ENCODE data around the gene GFPT1. TPM values are rescaled to one million over a fixed set of nuclear protein-coding genes. Genes with fewer than 3 reads are reported as not detected.
"Not testable (repeated sequence)": the region's sequence is repeated elsewhere in the genome, so short reads cannot be mapped to it uniquely, and the experiment has no call there.

Gene GFPT1
- polyA plus RNA-seq, 4 donors, result 33.1 to 47.3 (median 43.1) TPM

DNA sequence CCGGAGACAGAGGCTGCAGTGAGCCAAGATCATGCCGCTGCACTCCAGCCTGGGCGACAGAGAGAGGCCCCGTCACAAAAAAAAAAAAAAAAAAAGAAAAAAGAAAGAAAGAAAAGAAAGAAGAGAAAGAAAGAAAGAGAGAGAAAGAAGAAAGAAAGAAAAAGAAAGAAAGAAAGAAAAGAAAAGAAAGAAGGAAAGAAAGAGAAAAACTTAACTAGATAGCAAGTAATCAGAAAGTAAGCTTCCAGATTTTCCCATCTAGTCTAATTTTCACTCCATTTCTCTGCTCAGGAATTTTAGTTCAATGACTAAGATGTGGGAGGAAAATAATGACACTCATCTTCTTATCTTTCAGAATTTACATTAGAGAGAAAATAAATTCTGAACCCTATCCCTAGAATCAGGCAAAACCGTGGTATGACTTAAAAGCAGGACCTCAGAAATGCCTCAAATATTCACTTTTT is 2.4 kb downstream of the GFPT1 start:
- DNase-seq (ENCODE audit: low read depth in 4 of 4, low spot score in 3 of 4), result no peak

DNA sequence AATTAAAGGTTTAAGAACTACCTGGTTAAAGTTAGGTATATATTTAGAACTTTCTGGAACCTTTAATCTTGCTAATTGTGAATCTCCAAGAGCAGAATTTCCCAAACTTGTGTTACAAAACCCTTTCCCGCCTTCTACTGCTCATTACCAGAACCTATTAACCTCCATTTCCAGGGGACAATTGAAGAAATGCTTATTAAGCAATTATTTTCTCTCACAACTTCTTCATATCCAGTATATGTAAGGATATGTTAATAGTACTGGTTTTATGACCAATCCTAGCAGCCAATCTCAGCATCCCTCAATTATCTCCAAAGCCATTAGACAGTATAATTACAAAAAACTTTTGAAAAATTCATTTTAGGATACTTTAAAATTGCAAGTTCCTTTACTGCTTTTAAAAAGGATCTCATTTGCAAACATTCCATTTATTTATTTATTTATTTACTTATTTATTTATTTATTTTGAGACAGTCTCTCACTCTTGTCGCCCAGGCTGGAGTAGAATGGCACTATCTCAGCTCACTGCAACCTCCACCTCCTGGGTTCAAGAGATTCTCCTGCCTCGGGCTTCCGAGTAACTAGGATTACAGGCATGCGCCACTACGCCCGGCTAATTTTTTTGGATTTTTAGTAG is 3.7 kb downstream of the GFPT1 start:
- DNase-seq (ENCODE audit: low read depth in 4 of 4, low spot score in 3 of 4), result no peak

GRCh38 chr2:69382547-69382946 is 4.5 kb downstream of the GFPT1 start:
- DNase-seq (ENCODE audit: low read depth in 4 of 4, low spot score in 3 of 4), result no peak

- DNase-seq (ENCODE audit: low read depth in 4 of 4, low spot score in 3 of 4), result no peak
Observed at GRCh38 chr2:69381337-69381737, 5.7 kb downstream of the GFPT1 start.

DNA sequence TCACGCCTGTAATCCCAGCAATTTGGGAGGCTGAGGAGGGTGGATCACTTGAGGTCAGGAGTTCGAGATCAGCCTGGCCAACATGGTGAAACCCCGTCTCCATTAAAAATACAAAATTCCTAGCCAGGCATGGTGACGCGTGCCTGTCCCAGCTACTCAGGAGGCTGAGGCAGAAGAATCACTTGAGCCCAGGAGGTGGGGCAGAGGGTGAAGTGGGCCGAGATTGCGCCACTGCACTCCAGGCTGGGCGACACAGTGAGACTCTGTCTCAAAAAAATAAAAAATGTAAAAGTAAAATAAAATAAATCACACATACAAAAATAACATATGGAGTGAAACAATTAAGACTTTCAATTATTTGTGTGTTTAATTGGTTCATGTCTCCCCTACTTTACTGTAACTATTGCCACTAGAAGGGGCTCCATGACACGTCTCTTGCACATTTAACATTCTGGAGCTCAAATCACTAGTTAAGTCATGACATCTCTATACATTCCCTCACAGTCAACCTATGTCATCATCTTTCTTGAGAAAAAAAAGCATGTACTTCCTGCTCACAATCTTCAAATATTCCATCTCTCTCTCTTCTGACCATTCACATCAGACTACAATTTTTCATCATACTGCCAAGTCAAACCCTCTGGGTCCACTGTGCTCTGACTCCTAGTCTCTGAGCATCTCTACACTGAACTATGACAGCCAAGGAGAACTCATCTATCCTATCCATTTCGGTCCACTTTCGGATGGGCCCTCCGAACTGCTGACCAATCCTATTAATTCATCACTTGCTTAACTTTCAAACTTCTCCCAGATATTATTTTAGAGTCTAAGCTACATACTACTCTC is 6.7 kb downstream of the GFPT1 start:
- DNase-seq (ENCODE audit: low read depth in 4 of 4, low spot score in 3 of 4), result no peak

- DNase-seq (ENCODE audit: low read depth in 4 of 4, low spot score in 3 of 4), result no peak
Observed at GRCh38 chr2:69376403-69376802, 10.6 kb downstream of the GFPT1 start.

DNA sequence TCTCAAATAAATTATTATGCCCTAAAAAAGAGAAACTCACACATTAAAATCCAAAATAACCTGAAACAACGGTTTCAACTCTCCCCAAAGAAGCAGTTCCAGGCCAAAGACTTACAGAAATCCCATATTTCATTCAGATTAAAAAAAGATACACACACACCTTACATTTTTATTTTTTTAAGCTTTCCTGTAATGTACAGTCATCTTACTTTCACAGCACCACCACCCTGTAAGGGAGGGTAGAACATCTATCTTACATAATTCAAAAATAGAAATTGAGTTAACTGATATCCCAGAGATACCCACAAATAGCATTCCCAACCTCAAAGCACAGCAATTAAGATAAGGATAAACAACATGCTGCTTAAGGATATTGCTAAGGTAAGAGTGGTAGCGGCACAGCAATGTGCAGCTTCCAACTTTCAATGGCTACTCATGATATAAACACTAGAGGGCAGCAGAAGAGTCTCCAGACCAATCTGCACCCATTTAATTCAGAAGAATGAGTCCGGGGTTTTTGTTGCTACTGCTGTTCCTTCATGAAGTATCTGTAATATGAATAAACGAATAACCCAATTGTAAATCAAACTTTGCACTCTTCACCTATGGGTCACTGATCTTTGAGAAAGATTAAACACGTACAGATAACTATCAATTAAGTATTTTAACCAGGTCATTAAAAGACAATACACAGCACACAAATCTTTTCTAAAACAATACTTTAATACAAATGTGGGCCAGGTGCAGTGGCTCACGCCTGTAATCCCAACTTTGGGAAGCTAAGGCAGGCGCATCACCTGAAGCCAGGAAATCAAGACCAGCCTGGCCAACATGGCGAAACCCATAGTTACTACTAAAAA is 11.3 kb downstream of the GFPT1 start:
- no peak for DNase-seq (ENCODE audit: low read depth in 4 of 4, low spot score in 3 of 4)

DNA sequence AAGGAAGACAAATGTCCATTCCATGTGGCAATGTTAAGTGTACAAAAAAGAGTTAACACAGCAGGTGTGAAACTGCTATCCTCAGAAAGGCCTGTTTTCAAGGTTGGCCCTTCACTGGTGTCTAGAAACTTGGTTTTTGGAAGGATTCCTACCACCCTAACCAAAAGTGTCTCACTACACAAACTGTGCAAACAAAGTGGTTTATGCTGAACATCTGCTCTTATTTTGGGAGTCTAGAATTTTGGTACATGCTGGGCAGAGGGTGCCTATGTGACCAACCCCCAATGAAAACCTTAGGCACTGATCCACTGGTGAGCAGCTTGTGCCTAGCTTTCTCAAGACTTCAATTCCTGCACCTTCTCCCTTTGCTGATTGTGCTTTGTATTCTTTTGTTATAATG is 14.3 kb downstream of the GFPT1 start:
- DNase-seq (ENCODE audit: low read depth in 4 of 4, low spot score in 3 of 4), result no peak

DNA sequence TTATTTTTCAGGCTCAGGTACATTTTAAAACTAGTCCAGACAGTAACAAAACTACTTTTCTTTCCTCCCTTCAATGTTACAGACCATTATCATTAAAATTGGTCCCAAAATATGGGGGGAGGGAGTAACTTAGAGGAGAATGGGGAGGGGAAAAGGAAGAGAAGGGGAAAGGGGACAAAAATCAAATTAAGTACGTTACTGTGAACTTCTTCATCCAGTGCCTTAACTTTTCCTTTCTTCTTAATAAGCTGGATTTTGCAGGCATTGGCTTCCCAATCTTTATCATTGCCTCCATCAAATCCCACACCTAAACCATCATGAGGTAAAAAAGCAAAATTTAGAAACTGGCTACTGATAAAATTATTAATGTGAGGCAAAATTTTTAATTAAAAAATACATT is 17.2 kb downstream of the GFPT1 start:
- DNase-seq (ENCODE audit: low read depth in 4 of 4, low spot score in 3 of 4), result no peak

- no peak for DNase-seq (ENCODE audit: low read depth in 4 of 4, low spot score in 3 of 4)
Observed at GRCh38 chr2:69368588-69368987, 18.4 kb downstream of the GFPT1 start.

GRCh38 chr2:69359371-69359770 is 27.7 kb downstream of the GFPT1 start:
- no peak for DNase-seq (ENCODE audit: low read depth in 4 of 4, low spot score in 3 of 4)

DNA sequence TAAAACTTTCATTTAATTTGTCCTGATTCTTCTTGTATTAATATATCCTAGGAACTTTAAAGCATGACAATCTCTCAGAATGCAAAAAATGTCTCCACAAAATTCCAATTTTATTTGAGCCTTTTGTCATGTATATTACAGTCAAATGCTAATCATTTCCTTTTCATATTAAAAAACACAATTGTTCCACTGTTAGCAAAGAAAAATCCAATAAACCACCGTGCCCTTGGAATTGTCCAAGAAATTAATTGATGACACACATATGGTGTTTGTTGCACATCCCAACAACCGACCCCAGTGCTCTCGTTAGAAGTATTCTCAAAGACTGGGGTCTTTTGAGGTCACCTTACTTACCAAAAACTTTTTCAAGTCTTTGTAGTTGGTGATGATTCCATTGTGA is 28.1 kb downstream of the GFPT1 start:
- no peak for DNase-seq (ENCODE audit: low read depth in 4 of 4, low spot score in 3 of 4)

GRCh38 chr2:69356471-69356870 is 30.6 kb downstream of the GFPT1 start:
- DNase-seq (ENCODE audit: low read depth in 4 of 4, low spot score in 3 of 4), result no peak

DNA sequence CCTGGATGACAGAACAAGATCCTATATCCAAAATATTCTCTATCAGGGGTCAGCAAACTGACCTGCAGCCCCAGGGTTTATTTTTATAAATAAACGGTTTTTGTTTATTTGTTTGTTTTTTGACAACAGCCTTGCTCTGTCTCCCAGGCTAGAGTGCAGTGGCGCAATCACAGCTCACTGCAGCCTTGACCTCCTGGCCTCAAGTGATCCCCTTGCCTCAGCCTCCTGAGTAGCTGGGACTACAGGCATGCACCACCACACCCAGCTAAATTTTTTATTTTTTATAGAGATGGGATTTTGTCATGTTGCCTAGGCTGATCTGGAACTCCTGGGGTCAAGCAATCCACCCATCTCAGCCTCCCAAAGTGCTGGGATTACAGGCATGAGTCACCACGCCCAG is 32.1 kb downstream of the GFPT1 start:
- not testable (repeated sequence) for DNase-seq (ENCODE audit: low read depth in 4 of 4, low spot score in 3 of 4)

- DNase-seq (ENCODE audit: low read depth in 4 of 4, low spot score in 3 of 4), result no peak
Observed at GRCh38 chr2:69353360-69353759, 33.7 kb downstream of the GFPT1 start.

DNA sequence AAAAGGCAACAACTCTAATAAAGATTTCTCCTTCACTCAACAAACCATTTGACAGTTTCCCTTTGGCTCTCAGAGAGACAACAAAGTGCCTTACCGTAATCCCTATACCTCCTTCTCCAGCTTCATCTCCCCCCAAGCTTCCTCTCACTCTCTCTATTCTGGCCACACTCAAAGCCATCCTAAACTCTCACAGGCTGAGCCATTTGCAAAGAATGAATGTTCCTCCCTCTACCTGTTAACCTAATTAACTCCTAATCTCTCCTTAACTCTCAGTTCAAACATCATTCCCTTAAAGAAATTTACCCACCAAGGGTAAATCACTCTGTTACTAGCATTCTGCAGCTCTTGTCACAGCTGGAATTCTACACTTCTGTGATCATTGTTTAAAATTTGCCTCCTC is 38.2 kb downstream of the GFPT1 start:
- DNase-seq (ENCODE audit: low read depth in 4 of 4, low spot score in 3 of 4), result no peak

DNA sequence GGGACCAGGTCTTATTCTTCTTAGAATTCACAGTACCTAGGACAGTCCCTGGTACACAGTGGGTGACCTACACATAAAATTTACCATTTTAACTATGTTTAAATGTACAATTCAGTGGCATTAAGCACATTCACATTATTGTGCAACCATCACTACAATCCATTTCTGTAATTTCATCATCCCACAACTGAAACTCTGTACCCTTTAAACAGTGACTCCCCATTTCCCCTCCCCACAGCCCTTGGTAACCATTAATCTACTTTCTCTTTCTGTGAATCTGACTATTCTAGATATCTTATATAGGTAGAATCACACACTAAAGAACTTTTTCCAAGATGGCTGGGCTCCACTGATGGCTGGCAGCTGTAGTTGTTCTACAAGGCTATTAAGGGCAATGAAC is 41.6 kb downstream of the GFPT1 start:
- DNase-seq (ENCODE audit: low read depth in 4 of 4, low spot score in 3 of 4), result no peak

DNA sequence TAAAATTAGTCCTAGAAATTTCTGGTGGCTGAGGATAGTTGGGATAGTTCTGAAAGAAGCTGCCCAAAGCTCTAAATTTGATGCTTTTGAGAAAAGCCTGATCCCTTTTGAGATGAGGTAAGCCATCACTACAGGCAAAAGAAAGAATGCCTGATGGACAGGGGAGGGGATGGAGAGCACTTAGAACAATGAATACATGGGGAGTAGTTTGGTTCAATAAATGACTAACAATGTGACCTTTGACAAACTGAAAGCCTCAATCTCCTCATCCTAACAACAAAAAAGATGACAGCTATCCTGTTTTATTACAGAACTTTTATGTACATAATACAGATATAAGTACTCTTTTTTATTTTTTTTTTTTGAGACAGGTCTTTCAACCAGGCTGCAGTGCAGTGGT is 42.7 kb downstream of the GFPT1 start:
- DNase-seq (ENCODE audit: low read depth in 4 of 4, low spot score in 3 of 4), result no peak

DNA sequence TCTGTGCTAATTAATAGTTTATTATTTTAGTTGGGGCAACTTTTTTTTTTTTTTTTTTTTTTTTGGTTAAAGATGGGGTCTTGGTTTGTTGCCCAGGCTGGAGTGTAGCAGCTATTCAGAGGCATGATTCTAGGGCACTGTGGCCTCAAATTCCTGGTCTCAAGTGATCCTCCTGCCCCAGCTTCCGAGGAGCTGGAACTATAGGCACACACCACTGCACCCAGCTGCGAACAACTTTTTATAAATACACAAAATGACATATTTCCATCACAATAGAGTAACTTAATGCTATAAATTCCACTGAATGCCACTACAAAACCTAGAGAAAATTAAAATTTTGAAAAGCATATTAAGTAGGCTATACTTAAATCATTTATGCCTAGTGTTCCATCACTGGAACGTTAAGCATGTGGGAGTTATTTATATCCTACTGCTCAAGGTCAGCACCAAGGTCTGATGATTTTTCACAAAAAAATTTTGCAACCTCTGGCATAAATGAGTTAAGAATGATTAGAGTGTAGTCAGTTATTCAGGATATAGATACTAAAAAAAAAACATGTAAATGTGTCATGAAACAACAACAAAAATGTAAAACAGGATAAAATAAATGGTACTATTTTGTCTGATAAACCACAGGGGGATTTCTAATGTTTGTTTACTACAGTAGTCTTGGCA is 46.8 kb downstream of the GFPT1 start:
- DNase-seq (ENCODE audit: low read depth in 4 of 4, low spot score in 3 of 4), result no peak

- DNase-seq (ENCODE audit: low read depth in 4 of 4, low spot score in 3 of 4), result no peak
Observed at GRCh38 chr2:69335311-69335710, 51.7 kb downstream of the GFPT1 start.

DNA sequence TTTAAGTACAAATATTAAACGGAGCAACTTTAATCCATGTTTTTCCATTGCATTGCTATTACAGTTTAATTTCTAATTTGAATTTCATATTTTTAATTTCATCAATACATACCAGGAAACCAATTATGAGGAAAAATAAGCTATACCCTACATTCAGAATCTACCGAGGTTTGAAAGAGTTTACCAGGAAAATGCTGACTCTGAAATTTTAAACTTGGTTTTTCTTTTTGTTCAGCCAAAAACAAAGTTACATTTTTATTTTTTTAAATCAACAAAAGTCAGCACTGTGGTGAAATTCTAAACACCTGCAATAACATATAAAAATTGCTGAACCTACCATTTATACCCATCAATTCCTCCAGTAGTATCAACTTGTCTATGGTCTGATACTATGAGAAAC is 53.7 kb downstream of the GFPT1 start:
- no peak for DNase-seq (ENCODE audit: low read depth in 4 of 4, low spot score in 3 of 4)
